Measurements from ENCODE around the gene KCNG2. TPM values are rescaled to one million over a fixed set of nuclear protein-coding genes. Genes with fewer than 3 reads are reported as not detected.
"Not testable (repeated sequence)": the region's sequence is repeated elsewhere in the genome, so short reads cannot be mapped to it uniquely, and the experiment has no call there.

KCNG2 gene
- total and polyA plus RNA-seq, 12 donors: 0.06 to 2.9 (median 0.50) TPM; not detected in 3

GRCh38 chr18:79861687-79862086 is 63.9 kb downstream of the KCNG2 start:
- Histone ChIP-seq H3K27ac (no peak overlapping the region), H3K4me3 (no peak overlapping the region), H3K36me3 (replicated peaks in 1 of 2) (no peaks in the 10 kb centered on the region), H3K9me3 (replicated peaks in 1 of 3) (no peaks in the 10 kb centered on the region), H3K27me3 (no peaks in the 10 kb centered on the region), H3K4me1 (replicated peaks in 1 of 2) (no peaks in the 10 kb centered on the region)
- TF ChIP-seq CTCF (IDR thresholded peaks at IDR 0.05): no peak
- TF ChIP-seq POLR2A (IDR thresholded peaks at IDR 0.05): no peak
- intact Hi-C loops (cut with DNase I): no loop called here
- 66 to 83% (median 74%) methylated on average over 2 of the region's 2 CpGs for WGBS, 4 donors
- DNase-seq: no peak

GRCh38 chr18:79862562-79862961 is 64.8 kb downstream of the KCNG2 start:
- H3K4me1 ChIP-seq (replicated peaks in 1 of 2): no peaks in the 10 kb centered on the region
- intact Hi-C loops (cut with DNase I): no loop called here
- no peak overlapping the region for H3K27ac ChIP-seq
- H3K4me3 ChIP-seq: no peak overlapping the region
- TF ChIP-seq CTCF (IDR thresholded peaks at IDR 0.05) (no peak), POLR2A (IDR thresholded peaks at IDR 0.05) (no peak)
- 91 to 95% (median 92%) methylated on average over 14 to 15 of the region's 15 CpGs for WGBS, 4 donors
- no peaks in the 10 kb centered on the region for H3K9me3 ChIP-seq (replicated peaks in 1 of 3)
- peak in 3 of 7 donors; percentile 3 to 23 (median 3) for DNase-seq
- H3K27me3 ChIP-seq: no peaks in the 10 kb centered on the region
- H3K36me3 ChIP-seq (replicated peaks in 1 of 2): no peaks in the 10 kb centered on the region

GRCh38 chr18:79863161-79864005 is 65.6 kb downstream of the KCNG2 start:
- no peak overlapping the region for H3K27ac ChIP-seq
- no peak overlapping the region for H3K4me3 ChIP-seq
- intact Hi-C loops (cut with DNase I): no loop called here
- TF ChIP-seq CTCF (IDR thresholded peaks at IDR 0.05) (no peak), POLR2A (IDR thresholded peaks at IDR 0.05) (no peak)
- no peaks in the 10 kb centered on the region for H3K27me3 ChIP-seq
- no peaks in the 10 kb centered on the region for H3K9me3 ChIP-seq (replicated peaks in 1 of 3)
- no peaks in the 10 kb centered on the region for H3K4me1 ChIP-seq (replicated peaks in 1 of 2)
- DNase-seq: peak in 2 of 7 donors; percentile 6 to 27
- H3K36me3 ChIP-seq (replicated peaks in 1 of 2): no peaks in the 10 kb centered on the region
- WGBS, 4 donors: 51 to 78% (median 66%) methylated on average over 22 to 102 of the region's 102 CpGs

- no peaks in the 10 kb centered on the region for H3K4me1 ChIP-seq (replicated peaks in 1 of 2)
- intact Hi-C loops (cut with DNase I): no loop called here
- H3K27me3 ChIP-seq: no peaks in the 10 kb centered on the region
- WGBS, 4 donors: 58 to 91% (median 76%) methylated on average over 20 to 74 of the region's 74 CpGs
- no peaks in the 10 kb centered on the region for H3K36me3 ChIP-seq (replicated peaks in 1 of 2)
- DNase-seq: peak in 4 of 7 donors; percentile 3 to 13 (median 4)
- no peak overlapping the region for H3K27ac ChIP-seq
- H3K4me3 ChIP-seq: no peak overlapping the region
- H3K9me3 ChIP-seq (replicated peaks in 1 of 3): no peaks in the 10 kb centered on the region
- TF ChIP-seq CTCF (IDR thresholded peaks at IDR 0.05) (no peak), POLR2A (IDR thresholded peaks at IDR 0.05) (no peak)
Measured at GRCh38 chr18:79864006-79864725, 66.4 kb downstream of the KCNG2 start.

- H3K36me3 ChIP-seq (replicated peaks in 1 of 2); H3K9me3 ChIP-seq (replicated peaks in 1 of 3); H3K27ac ChIP-seq; intact Hi-C loops (cut with DNase I); H3K4me3 ChIP-seq; H3K4me1 ChIP-seq (replicated peaks in 1 of 2); H3K27me3 ChIP-seq: not testable (repeated sequence)
- DNase-seq: peak in 3 of 7 donors; percentile 3 to 9 (median 4)
- WGBS, 4 donors: 63 to 86% (median 79%) methylated on average over 4 of the region's 4 CpGs
Measured at GRCh38 chr18:79864955-79865354, 67.2 kb downstream of the KCNG2 start.

GRCh38 chr18:79865951-79866350 is 68.2 kb downstream of the KCNG2 start:
- H3K27ac ChIP-seq; H3K4me3 ChIP-seq; H3K9me3 ChIP-seq (replicated peaks in 1 of 3); H3K4me1 ChIP-seq (replicated peaks in 1 of 2); H3K36me3 ChIP-seq (replicated peaks in 1 of 2); H3K27me3 ChIP-seq; intact Hi-C loops (cut with DNase I): not testable (repeated sequence)
- WGBS, 4 donors: 57 to 84% (median 61%) methylated on average over 3 of the region's 3 CpGs
- DNase-seq: peak in 2 of 7 donors; percentile 3 to 11
